Astrocyte of the cerebellum (primary cell): ENCODE data around the gene IL4R.

ENCODE experiments used
- DNase-seq: peaks from one replicate; pipeline ENCODE4 v3.0.0-alpha.2; 2011; ENCODE audit warnings: low read depth
- H3K4me3 ChIP-seq: 2 replicates; pipeline ENCODE4 v1.5.1; 2011; ENCODE audit warnings: mild to moderate bottlenecking, low read depth, low read length, moderate library complexity
- in situ Hi-C: cut with HindIII; loops from 2 replicates; pipeline ENCODE4 v1.10.0; 2017; ENCODE audit warnings: low sequenced_read_pairs
- TF ChIP-seq, protein P1 (sequence below): IDR thresholded peaks from 2 replicates; pipeline ENCODE4 v1.5.1; 2012; ENCODE audit warnings: low read length, low read depth, moderate library complexity, mild to moderate bottlenecking; ENCODE audit errors: missing control alignments

Gene IL4R

DNA sequence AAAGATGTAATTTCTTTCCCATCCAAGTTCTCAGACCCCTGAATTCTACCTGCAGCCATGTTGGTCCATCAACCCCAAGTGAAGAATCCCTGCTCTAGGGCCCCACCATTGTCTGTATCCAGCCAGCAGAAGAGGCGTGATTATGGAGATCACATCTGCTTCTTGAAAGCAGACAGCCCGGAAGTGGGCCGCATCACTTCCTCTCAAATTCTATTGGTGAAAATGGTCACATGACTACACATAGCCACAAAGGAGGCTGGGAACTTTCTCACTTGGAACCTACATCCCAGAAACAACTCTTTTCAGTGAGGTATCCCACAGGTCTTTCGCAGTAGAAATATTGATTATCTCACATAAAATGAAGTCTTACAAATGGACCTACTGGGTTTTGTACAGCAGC is 40.1 kb downstream of the IL4R start:
- in situ Hi-C loops = loop anchor here (5.0 kb wide), 1 partner anchor 102 kb away; no protein-coding TSS in a partner anchor
- H3K4me3 ChIP-seq = no peak overlapping the region
- DNase-seq = no peak
- TF ChIP-seq, protein P1, sequence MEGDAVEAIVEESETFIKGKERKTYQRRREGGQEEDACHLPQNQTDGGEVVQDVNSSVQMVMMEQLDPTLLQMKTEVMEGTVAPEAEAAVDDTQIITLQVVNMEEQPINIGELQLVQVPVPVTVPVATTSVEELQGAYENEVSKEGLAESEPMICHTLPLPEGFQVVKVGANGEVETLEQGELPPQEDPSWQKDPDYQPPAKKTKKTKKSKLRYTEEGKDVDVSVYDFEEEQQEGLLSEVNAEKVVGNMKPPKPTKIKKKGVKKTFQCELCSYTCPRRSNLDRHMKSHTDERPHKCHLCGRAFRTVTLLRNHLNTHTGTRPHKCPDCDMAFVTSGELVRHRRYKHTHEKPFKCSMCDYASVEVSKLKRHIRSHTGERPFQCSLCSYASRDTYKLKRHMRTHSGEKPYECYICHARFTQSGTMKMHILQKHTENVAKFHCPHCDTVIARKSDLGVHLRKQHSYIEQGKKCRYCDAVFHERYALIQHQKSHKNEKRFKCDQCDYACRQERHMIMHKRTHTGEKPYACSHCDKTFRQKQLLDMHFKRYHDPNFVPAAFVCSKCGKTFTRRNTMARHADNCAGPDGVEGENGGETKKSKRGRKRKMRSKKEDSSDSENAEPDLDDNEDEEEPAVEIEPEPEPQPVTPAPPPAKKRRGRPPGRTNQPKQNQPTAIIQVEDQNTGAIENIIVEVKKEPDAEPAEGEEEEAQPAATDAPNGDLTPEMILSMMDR = no peak

DNA sequence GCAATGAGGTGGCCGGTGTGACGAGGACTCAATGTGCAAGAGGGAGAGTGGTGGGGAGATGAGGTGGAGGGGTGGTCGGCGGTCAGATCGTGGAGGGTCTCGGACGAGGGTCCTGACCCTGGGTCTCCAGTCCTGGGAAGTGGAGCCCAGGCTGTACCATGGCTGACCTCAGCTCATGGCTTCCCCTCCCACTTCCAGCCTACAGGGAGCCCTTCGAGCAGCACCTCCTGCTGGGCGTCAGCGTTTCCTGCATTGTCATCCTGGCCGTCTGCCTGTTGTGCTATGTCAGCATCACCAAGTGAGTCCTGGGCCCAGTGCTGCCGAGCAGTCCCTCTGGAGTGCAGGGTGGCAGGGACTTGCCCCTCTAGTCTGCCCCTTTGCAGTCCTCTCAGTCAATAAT is 41.8 kb downstream of the IL4R start:
- DNase-seq = no peak
- no peak overlapping the region for H3K4me3 ChIP-seq
- TF ChIP-seq, protein P1 = peak; percentile 34
- in situ Hi-C loops = no loop called here

DNA sequence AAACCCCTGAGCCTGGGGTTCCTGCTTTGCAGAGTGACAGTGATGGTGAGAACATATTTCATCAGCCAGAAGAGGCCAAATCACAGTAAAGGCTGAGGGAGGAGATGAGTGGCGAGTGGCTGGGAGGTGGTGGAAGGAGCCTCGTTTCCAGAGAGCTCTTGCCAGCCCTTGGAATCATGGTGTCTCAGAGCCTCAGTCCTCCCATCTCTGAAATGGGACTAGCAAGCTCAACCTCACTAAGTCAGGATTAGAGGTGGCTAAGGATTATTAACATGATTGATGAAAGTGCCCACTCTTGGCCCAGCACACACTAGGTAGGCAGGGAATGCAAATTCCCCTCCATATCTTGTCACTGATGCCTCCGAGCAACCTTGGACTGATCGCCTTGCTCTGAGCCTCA is 43.0 kb downstream of the IL4R start:
- TF ChIP-seq, protein P1 = no peak
- in situ Hi-C loops = no loop called here

DNA sequence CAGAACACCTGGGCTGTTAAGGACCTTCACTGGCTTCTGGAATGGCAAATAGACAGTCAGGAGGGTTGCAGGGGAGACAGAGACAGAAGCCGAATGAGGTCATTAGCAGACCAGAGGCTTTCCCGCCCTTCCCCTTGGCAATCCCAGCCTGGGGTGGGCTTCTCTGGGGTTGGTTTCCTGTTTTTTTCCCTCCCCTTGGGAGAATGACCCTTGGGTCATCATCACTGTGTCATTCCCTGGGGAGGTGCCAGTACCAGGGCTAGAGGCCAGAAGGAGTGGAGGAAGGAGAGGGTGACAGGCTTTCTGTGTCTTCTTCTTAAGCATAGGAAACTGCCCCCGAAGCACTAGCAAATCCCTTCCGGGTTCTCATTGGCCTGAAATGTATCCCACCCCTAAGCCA is 45.3 kb downstream of the IL4R start:
- no peak overlapping the region for H3K4me3 ChIP-seq
- in situ Hi-C loops = no loop called here
- TF ChIP-seq, protein P1 = no peak
- DNase-seq = no peak

More for the DNA sequence above, 43.0 kb downstream of the IL4R start:
- no peak for DNase-seq
- H3K4me3 ChIP-seq = no peak overlapping the region

DNA sequence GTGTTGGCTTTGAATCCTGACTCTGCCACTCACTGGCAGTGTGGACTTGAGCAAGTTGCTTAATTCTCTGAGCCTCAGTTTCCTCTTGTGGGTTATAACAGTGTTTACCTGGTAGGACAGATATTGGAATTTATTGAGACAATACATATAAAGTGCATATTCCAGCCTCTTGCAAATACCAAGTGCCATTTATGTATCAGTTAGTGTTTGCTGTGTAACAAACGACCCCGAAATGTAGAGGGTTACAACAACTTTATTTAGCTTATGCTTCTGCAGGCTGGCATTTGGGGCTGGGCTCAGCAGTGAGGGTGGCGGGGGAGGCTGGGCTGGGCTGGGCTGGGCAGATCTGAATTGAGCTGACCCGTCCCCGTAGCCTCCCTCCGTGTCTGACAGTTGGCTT is 45.8 kb downstream of the IL4R start:
- TF ChIP-seq, protein P1 = no peak
- no peak for DNase-seq
- H3K4me3 ChIP-seq = no peak overlapping the region
- in situ Hi-C loops = no loop called here

DNA sequence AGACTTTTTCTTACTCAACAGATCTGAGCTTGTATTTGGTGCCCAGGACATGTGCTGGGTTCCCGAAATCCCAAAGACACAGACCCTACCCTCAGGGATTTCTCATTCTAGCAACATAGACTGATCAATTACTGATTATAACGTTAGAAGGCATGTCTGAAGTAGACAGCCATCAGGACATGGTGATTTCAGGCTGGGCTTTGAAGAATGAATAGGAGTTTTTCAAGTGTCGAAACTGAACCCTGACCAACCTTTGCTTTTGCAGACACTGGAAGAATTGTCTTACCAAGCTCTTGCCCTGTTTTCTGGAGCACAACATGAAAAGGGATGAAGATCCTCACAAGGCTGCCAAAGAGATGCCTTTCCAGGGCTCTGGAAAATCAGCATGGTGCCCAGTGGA is 48.2 kb downstream of the IL4R start:
- no peak for DNase-seq
- in situ Hi-C loops = no loop called here
- no peak overlapping the region for H3K4me3 ChIP-seq
- TF ChIP-seq, protein P1 = no peak
